DND-41 (cell line): ENCODE results near the gene TMC7.

Experiments
- ATAC-seq: fragments of 200-7000 bp; cut with Tn5 transposase; 3 replicates; pipeline ENCODE4 v1.9.1; 2021; ENCODE audit warnings: low read depth; ENCODE audit not compliant: insufficient read depth
- DNase-seq: peaks from one replicate; pipeline ENCODE4 v3.0.0-alpha.2; 2020
- H2AFZ ChIP-seq: 2 replicates; pipeline ENCODE4 v1.6.0; 2012; ENCODE audit warnings: low read depth, low read length
- H3K27ac ChIP-seq: 2 replicates; pipeline ENCODE4 v1.5.1; 2012; ENCODE audit warnings: low read length, inconsistent platforms
- H3K27me3 ChIP-seq: fragments of 200-600 bp; sonication (generic); 2 replicates; pipeline ENCODE4 v1.6.0; 2012; ENCODE audit warnings: low read length, mild to moderate bottlenecking, inconsistent platforms; ENCODE audit not compliant: insufficient read depth, poor library complexity
- H3K36me3 ChIP-seq: 2 replicates; pipeline ENCODE4 v1.5.1; 2012; ENCODE audit warnings: low read length, inconsistent platforms; ENCODE audit not compliant: insufficient read depth
- H3K4me1 ChIP-seq: 2 replicates; pipeline ENCODE4 v1.5.1; 2012; ENCODE audit warnings: mild to moderate bottlenecking, low read length; ENCODE audit not compliant: insufficient read depth
- H3K4me2 ChIP-seq: 2 replicates; pipeline ENCODE4 v1.6.0; 2012; ENCODE audit warnings: mild to moderate bottlenecking, moderate library complexity, low read length, inconsistent platforms; ENCODE audit not compliant: insufficient read depth
- H3K4me3 ChIP-seq, 2 experiments: fragments of 200-600 bp in 1 of 2; shearing (Covaris generic) in 1 of 2; 2 replicates each; pipeline ENCODE4 v1.5.1; 2012 to 2016; ENCODE audit warnings: inconsistent platforms in 2 of 2, low read length in 2 of 2, mild to moderate bottlenecking in 2 of 2, low read depth in 1 of 2, moderate library complexity in 1 of 2
- H3K79me2 ChIP-seq: 2 replicates; pipeline ENCODE4 v1.6.0; 2012; ENCODE audit warnings: low read length, inconsistent platforms; ENCODE audit not compliant: insufficient read depth
- H3K9ac ChIP-seq: 2 replicates; pipeline ENCODE4 v1.6.0; 2012; ENCODE audit warnings: low read depth, mild to moderate bottlenecking, inconsistent platforms, low read length, moderate library complexity
- H3K9me3 ChIP-seq: 2 replicates; pipeline ENCODE4 v1.5.1; 2012; ENCODE audit warnings: low read length, moderate library complexity, mild to moderate bottlenecking, inconsistent platforms; ENCODE audit not compliant: insufficient read depth, severe bottlenecking
- H4K20me1 ChIP-seq: 2 replicates; pipeline ENCODE4 v1.6.0; 2012; ENCODE audit warnings: low read length; ENCODE audit not compliant: insufficient read depth
- CTCF ChIP-seq: IDR thresholded peaks from 2 replicates; pipeline ENCODE4 v1.5.1; 2012; ENCODE audit warnings: borderline replicate concordance, low read length, moderate library complexity, mild to moderate bottlenecking; ENCODE audit not compliant: poor library complexity, severe bottlenecking; ENCODE audit errors: extremely low read depth
- EZH2 ChIP-seq: IDR thresholded peaks from 3 replicates; pipeline ENCODE4 v1.6.1; 2012; ENCODE audit warnings: borderline replicate concordance, low read depth, mild to moderate bottlenecking, moderate library complexity, low read length, inconsistent platforms; ENCODE audit not compliant: severe bottlenecking

Gene TMC7

GRCh38 chr16:19005561-19006445 lies 22.1 kb downstream of the TMC7 start:
- Histone ChIP-seq H3K36me3 (no peaks in the 10 kb centered on the region), H2AFZ (no peak overlapping the region), H3K4me1 (peaks cover 4% of the 10 kb centered on the region; the same call in 1 of the 2 replicates), H3K27ac (no peak overlapping the region), H3K79me2 (no peaks in the 10 kb centered on the region), H3K9ac (no peak overlapping the region), H3K4me3 (no peak overlapping the region), H3K27me3 (no peaks in the 10 kb centered on the region), H3K4me2 (no peak overlapping the region), H3K9me3 (peaks cover 2% of the 10 kb centered on the region), H4K20me1 (no peaks in the 10 kb centered on the region)
- ATAC-seq (no peak), DNase-seq (no peak)
- TF ChIP-seq EZH2 (no peak), CTCF (no peak)

GRCh38 chr16:19006446-19007315 lies 22.9 kb downstream of the TMC7 start:
- TF ChIP-seq EZH2 (no peak), CTCF (no peak)

GRCh38 chr16:19008245-19009169 lies 24.8 kb downstream of the TMC7 start:
- H3K4me3 ChIP-seq, result no peak overlapping the region
- no peaks in the 10 kb centered on the region for H3K27me3 ChIP-seq
- H3K36me3 ChIP-seq, result no peaks in the 10 kb centered on the region
- TF ChIP-seq CTCF (no peak), EZH2 (no peak)
- H2AFZ ChIP-seq, result no peak overlapping the region
- H3K9ac ChIP-seq, result no peak overlapping the region
- H3K4me2 ChIP-seq, result no peak overlapping the region
- no peak overlapping the region for H3K27ac ChIP-seq
- peaks cover 2% of the 10 kb centered on the region for H3K9me3 ChIP-seq
- no peaks in the 10 kb centered on the region for H3K4me1 ChIP-seq
- H3K79me2 ChIP-seq, result no peaks in the 10 kb centered on the region
- no peak for ATAC-seq
- H4K20me1 ChIP-seq, result no peaks in the 10 kb centered on the region
- no peak for DNase-seq

More at GRCh38 chr16:19006446-19007315, 22.9 kb downstream of the TMC7 start:
- peaks cover 2% of the 10 kb centered on the region; the same call in 1 of the 2 replicates for H3K4me1 ChIP-seq
- H3K9ac ChIP-seq, result no peak overlapping the region
- no peak overlapping the region for H2AFZ ChIP-seq
- DNase-seq (no peak), ATAC-seq (no peak)
- H4K20me1 ChIP-seq, result no peaks in the 10 kb centered on the region
- no peak overlapping the region for H3K27ac ChIP-seq
- no peaks in the 10 kb centered on the region for H3K79me2 ChIP-seq
- H3K4me2 ChIP-seq, result no peak overlapping the region
- no peaks in the 10 kb centered on the region for H3K27me3 ChIP-seq
- peaks cover 2% of the 10 kb centered on the region for H3K9me3 ChIP-seq
- no peaks in the 10 kb centered on the region for H3K36me3 ChIP-seq
- H3K4me3 ChIP-seq, result no peak overlapping the region
